Neural cell (in vitro differentiated cells): ENCODE results near the gene ZNF285. TPM values are rescaled to one million over a fixed set of nuclear protein-coding genes. Genes with fewer than 3 reads are reported as not detected.

Experiments
- H2AFZ ChIP-seq: fragments of 200-600, 300-800 bp; sonication (generic), shearing (Covaris generic); 2 replicates; pipeline ENCODE4 v1.6.0; 2014; ENCODE audit warnings: low read depth, mild to moderate bottlenecking, antibody characterized with exemption, low read length, moderate library complexity
- H3F3A ChIP-seq: fragments of 200-600 bp; shearing (Covaris generic); 2 replicates; pipeline ENCODE4 v1.6.1; 2016; ENCODE audit warnings: mild to moderate bottlenecking, moderate library complexity, mixed read lengths, antibody characterized with exemption, low read length; ENCODE audit not compliant: insufficient read depth, poor library complexity, severe bottlenecking
- H3K27ac ChIP-seq: fragments of 200-600, 300-800 bp; sonication (generic), shearing (Covaris generic); 2 replicates; pipeline ENCODE4 v1.5.1; 2014; ENCODE audit warnings: mild to moderate bottlenecking, low read length, moderate library complexity
- H3K27me3 ChIP-seq: fragments of 300-800, 200-600 bp; sonication (generic), shearing (Covaris generic); 2 replicates; pipeline ENCODE4 v1.6.0; 2014; ENCODE audit warnings: mild to moderate bottlenecking, low read depth, low read length, moderate library complexity; ENCODE audit not compliant: insufficient read depth
- H3K36me3 ChIP-seq: fragments of 300-800, 200-600 bp; sonication (generic), shearing (Covaris generic); 2 replicates; pipeline ENCODE4 v1.5.1; 2014; ENCODE audit warnings: mild to moderate bottlenecking, antibody characterized with exemption, low read length, moderate library complexity; ENCODE audit not compliant: insufficient read depth
- H3K4me2 ChIP-seq: fragments of 300-800, 200-600 bp; sonication (generic), shearing (Covaris generic); 2 replicates; pipeline ENCODE4 v1.6.0; 2014; ENCODE audit warnings: mild to moderate bottlenecking, low read length
- H3K4me3 ChIP-seq: fragments of 300-800, 200-600 bp; sonication (generic), shearing (Covaris generic); 2 replicates; pipeline ENCODE4 v1.5.1; 2014; ENCODE audit warnings: mild to moderate bottlenecking, low read length, moderate library complexity
- H3K79me2 ChIP-seq: fragments of 200-600 bp; shearing (Covaris generic); replicated peaks from 2 replicates; pipeline ENCODE4 v1.6.0; 2014; ENCODE audit warnings: mild to moderate bottlenecking, low read length, moderate library complexity; ENCODE audit not compliant: insufficient read depth
- H3K9ac ChIP-seq: fragments of 300-800, 200-600 bp; sonication (generic), shearing (Covaris generic); 2 replicates; pipeline ENCODE4 v1.6.1; 2016; ENCODE audit warnings: mild to moderate bottlenecking, low read length, mixed read lengths
- H3K9me2 ChIP-seq: fragments of 200-600 bp; shearing (Covaris generic); 2 replicates; pipeline ENCODE4 v1.6.1; 2016; ENCODE audit warnings: mild to moderate bottlenecking, low read length, mixed read lengths; ENCODE audit not compliant: insufficient read depth
- H3K9me3 ChIP-seq: fragments of 200-600, 300-800 bp; sonication (generic), shearing (Covaris generic); 2 replicates; pipeline ENCODE4 v1.6.1; 2016; ENCODE audit warnings: mild to moderate bottlenecking, mixed run types, low read length, moderate library complexity, mixed read lengths
- H4K20me1 ChIP-seq: fragments of 200-600 bp; shearing (Covaris generic); 2 replicates; pipeline ENCODE4 v1.6.1; 2016; ENCODE audit warnings: mild to moderate bottlenecking, mixed run types; ENCODE audit not compliant: insufficient read depth
- CTCF ChIP-seq: fragments of 450-650 bp; IDR thresholded peaks from 2 replicates; pipeline ENCODE4 v1.5.1; 2014; ENCODE audit warnings: antibody characterized with exemption, mild to moderate bottlenecking, moderate library complexity; ENCODE audit not compliant: poor library complexity, severe bottlenecking
- EP300 ChIP-seq: fragments of 450-650 bp; conservative IDR thresholded peaks from 2 replicates; pipeline ENCODE4 v1.6.1; 2014; ENCODE audit warnings: antibody characterized with exemption, mild to moderate bottlenecking, moderate library complexity; ENCODE audit not compliant: poor library complexity, severe bottlenecking
- EZH2 ChIP-seq: fragments of 200-600, 300-800 bp; shearing (Covaris generic), sonication (generic); IDR thresholded peaks from 2 replicates; pipeline ENCODE4 v1.6.1; 2014; ENCODE audit warnings: antibody characterized with exemption, low read length, borderline replicate concordance, mild to moderate bottlenecking; ENCODE audit not compliant: insufficient read depth, poor library complexity, severe bottlenecking
- MXI1 ChIP-seq: fragments of 450-650 bp; conservative IDR thresholded peaks from 2 replicates; pipeline ENCODE4 v1.6.1; 2014; ENCODE audit warnings: antibody characterized with exemption, mild to moderate bottlenecking; ENCODE audit not compliant: poor library complexity, severe bottlenecking
- POLR2AphosphoS5 ChIP-seq: IDR thresholded peaks from 2 replicates; pipeline ENCODE4 v1.6.1; 2012
- RAD21 ChIP-seq: fragments of 450-650 bp; conservative IDR thresholded peaks from 2 replicates; pipeline ENCODE4 v1.6.1; 2014; ENCODE audit warnings: antibody characterized with exemption, mild to moderate bottlenecking, moderate library complexity
- REST ChIP-seq: IDR thresholded peaks from 2 replicates; pipeline ENCODE4 v1.6.1; 2012; ENCODE audit warnings: borderline replicate concordance
- SMC3 ChIP-seq: fragments of 450-650 bp; conservative IDR thresholded peaks from 2 replicates; pipeline ENCODE4 v1.6.1; 2014; ENCODE audit warnings: antibody characterized with exemption, mild to moderate bottlenecking, moderate library complexity; ENCODE audit not compliant: poor library complexity
- TAF1 ChIP-seq: IDR thresholded peaks from 2 replicates; pipeline ENCODE4 v1.6.1; 2012; ENCODE audit warnings: low read depth
- polyA plus RNA-seq: library from polyadenylated mRNA; depleted of rRNA; stranded (reverse); fragments of >200 nt; gene quantifications from 2 replicates; pipeline ENCODE4 v1.2.3, GENCODE V29; 2014

Gene ZNF285
- polyA plus RNA-seq, 1 donor from 2014 or later = 47.1 TPM

- Histone ChIP-seq H3K27me3 (no peaks in the 10 kb centered on the region), H3K4me2 (no peak overlapping the region), H3K27ac (no peak overlapping the region), H3K79me2 (no peaks in the 10 kb centered on the region), H4K20me1 (no peaks in the 10 kb centered on the region), H3K9me2 (no peaks in the 10 kb centered on the region), H2AFZ (no peak overlapping the region), H3F3A (no peaks in the 10 kb centered on the region), H3K4me3 (no peak overlapping the region), H3K9me3 (peaks cover 4% of the 10 kb centered on the region), H3K9ac (no peak overlapping the region), H3K36me3 (no peaks in the 10 kb centered on the region)
- TF ChIP-seq CTCF (no peak), TAF1 (no peak), SMC3 (no peak), RAD21 (no peak), POLR2AphosphoS5 (no peak), REST (no peak), MXI1 (no peak), EP300 (no peak), EZH2 (no peak)
These were observed 26.6 kb downstream of the ZNF285 start for GRCh38 chr19:44374789-44375188.

- H3F3A ChIP-seq = no peaks in the 10 kb centered on the region
- no peaks in the 10 kb centered on the region for H3K36me3 ChIP-seq
- no peak for TF ChIP-seq RAD21
- no peak for TF ChIP-seq MXI1
- no peak for TF ChIP-seq REST
- no peak for TF ChIP-seq EP300
- no peak for TF ChIP-seq TAF1
- TF ChIP-seq EZH2 = no peak
- no peak for TF ChIP-seq SMC3
- no peak for TF ChIP-seq POLR2AphosphoS5
- TF ChIP-seq CTCF = no peak
- H3K27me3 ChIP-seq = no peaks in the 10 kb centered on the region
- H3K9ac ChIP-seq = no peak overlapping the region
- no peak overlapping the region for H3K27ac ChIP-seq
- no peaks in the 10 kb centered on the region for H3K9me2 ChIP-seq
- no peak overlapping the region for H2AFZ ChIP-seq
- no peak overlapping the region for H3K4me3 ChIP-seq
- H3K4me2 ChIP-seq = no peak overlapping the region
- H3K79me2 ChIP-seq = no peaks in the 10 kb centered on the region
- H3K9me3 ChIP-seq = peaks cover 4% of the 10 kb centered on the region
- H4K20me1 ChIP-seq = no peaks in the 10 kb centered on the region
These were observed 29.5 kb downstream of the ZNF285 start for GRCh38 chr19:44371815-44372480.
